ENCODE data around the gene METTL25.

The METTL25 gene

GRCh38 chr12:82481954-82482353 is 123.6 kb downstream of the METTL25 start:
- no peaks in the 10 kb centered on the region for H3K9me2 ChIP-seq (replicated peaks; ENCODE audit: low read depth, low read length)
- H3K79me2 ChIP-seq (ENCODE audit: insufficient read depth, low read length) = no peaks in the 10 kb centered on the region
- no peaks in the 10 kb centered on the region for H3K27me3 ChIP-seq (ENCODE audit: insufficient read depth, low read length, poor library complexity, severe bottlenecking)
- H2AFZ ChIP-seq (ENCODE audit: low read length) = no peak overlapping the region
- no peak overlapping the region for H3K4me3 ChIP-seq (ENCODE audit: low read length, poor library complexity, severe bottlenecking)
- no peaks in the 10 kb centered on the region for H3K4me1 ChIP-seq (ENCODE audit: insufficient read depth, low read length, poor library complexity, severe bottlenecking)
- no peaks in the 10 kb centered on the region for H3F3A ChIP-seq (ENCODE audit: low read depth)
- no peaks in the 10 kb centered on the region for H3K36me3 ChIP-seq (ENCODE audit: insufficient read depth, low read length)
- H3K9me3 ChIP-seq (ENCODE audit: insufficient read depth, low read depth, low read length) = no peaks in the 10 kb centered on the region
- H3K9ac ChIP-seq (ENCODE audit: low read depth, low read length, poor library complexity, severe bottlenecking) = no peak overlapping the region
- no peak overlapping the region for H3K4me2 ChIP-seq (ENCODE audit: low read depth, low read length, poor library complexity, severe bottlenecking)
- TF ChIP-seq EZH2phosphoT487 (IDR thresholded peaks at IDR 0.05; ENCODE audit: borderline replicate concordance) (no peak), CTCF (conservative IDR thresholded peaks at IDR 0.05; ENCODE audit: low read length) (no peak)
- H4K20me1 ChIP-seq (ENCODE audit: insufficient read depth, low read length, poor library complexity, severe bottlenecking) = no peaks in the 10 kb centered on the region

DNA sequence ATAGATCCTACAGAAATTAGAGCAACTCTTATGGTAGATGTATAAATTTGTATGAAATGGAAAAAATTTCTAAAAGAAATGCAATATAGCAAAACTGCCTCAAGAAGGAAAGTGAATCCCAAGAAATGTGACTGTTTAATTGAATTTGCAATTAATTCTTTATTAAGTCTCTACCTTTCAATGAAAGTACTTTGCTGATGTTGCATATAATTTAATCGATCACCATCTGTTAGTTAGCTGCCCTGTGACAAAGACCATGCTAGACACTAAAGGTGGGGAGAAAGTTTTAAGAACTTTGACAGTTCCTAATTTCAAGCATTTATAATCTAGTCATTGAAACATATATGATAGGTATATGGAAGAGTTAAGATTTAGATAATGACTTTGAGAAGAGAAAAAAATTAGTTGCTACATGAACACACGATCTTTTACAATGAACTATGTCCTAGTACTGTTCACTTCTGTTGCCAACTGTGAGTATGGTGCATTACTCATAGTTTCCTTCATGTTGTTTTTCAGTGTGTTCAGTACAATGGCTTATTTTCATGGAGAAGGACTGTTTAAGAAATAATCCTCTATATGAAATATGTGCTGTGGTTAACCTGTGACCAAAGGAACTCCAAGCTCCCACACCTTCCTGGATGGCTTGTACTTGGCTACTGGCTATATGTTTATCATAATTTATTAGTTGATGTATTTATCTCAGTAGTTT is 128.4 kb downstream of the METTL25 start:
- Histone ChIP-seq H3K9me2 (replicated peaks; ENCODE audit: low read depth, low read length) (no peaks in the 10 kb centered on the region), H3K9me3 (ENCODE audit: insufficient read depth, low read depth, low read length) (no peaks in the 10 kb centered on the region), H3K79me2 (ENCODE audit: insufficient read depth, low read length) (no peaks in the 10 kb centered on the region), H3K36me3 (ENCODE audit: insufficient read depth, low read length) (no peaks in the 10 kb centered on the region), H4K20me1 (ENCODE audit: insufficient read depth, low read length, poor library complexity, severe bottlenecking) (no peaks in the 10 kb centered on the region), H3K4me2 (ENCODE audit: low read depth, low read length, poor library complexity, severe bottlenecking) (no peak overlapping the region), H2AFZ (ENCODE audit: low read length) (no peak overlapping the region), H3K4me1 (ENCODE audit: insufficient read depth, low read length, poor library complexity, severe bottlenecking) (no peaks in the 10 kb centered on the region), H3K4me3 (ENCODE audit: low read length, poor library complexity, severe bottlenecking) (no peak overlapping the region), H3K9ac (ENCODE audit: low read depth, low read length, poor library complexity, severe bottlenecking) (no peak overlapping the region), H3K27me3 (ENCODE audit: insufficient read depth, low read length, poor library complexity, severe bottlenecking) (no peaks in the 10 kb centered on the region), H3F3A (ENCODE audit: low read depth) (no peaks in the 10 kb centered on the region)
- TF ChIP-seq EZH2phosphoT487 (IDR thresholded peaks at IDR 0.05; ENCODE audit: borderline replicate concordance) (no peak), CTCF (conservative IDR thresholded peaks at IDR 0.05; ENCODE audit: low read length) (no peak)

GRCh38 chr12:82504409-82504808 is 146.1 kb downstream of the METTL25 start:
- H3K4me3 ChIP-seq (ENCODE audit: low read length, poor library complexity, severe bottlenecking) = no peak overlapping the region
- no peak overlapping the region for H3K9ac ChIP-seq (ENCODE audit: low read depth, low read length, poor library complexity, severe bottlenecking)
- no peak overlapping the region for H2AFZ ChIP-seq (ENCODE audit: low read length)
- H3K9me2 ChIP-seq (replicated peaks; ENCODE audit: low read depth, low read length) = no peaks in the 10 kb centered on the region
- TF ChIP-seq EZH2phosphoT487 (IDR thresholded peaks at IDR 0.05; ENCODE audit: borderline replicate concordance) (no peak), CTCF (conservative IDR thresholded peaks at IDR 0.05; ENCODE audit: low read length) (no peak)
- no peak overlapping the region for H3K4me2 ChIP-seq (ENCODE audit: low read depth, low read length, poor library complexity, severe bottlenecking)
- H3K79me2 ChIP-seq (ENCODE audit: insufficient read depth, low read length) = no peaks in the 10 kb centered on the region
- H3K4me1 ChIP-seq (ENCODE audit: insufficient read depth, low read length, poor library complexity, severe bottlenecking) = no peaks in the 10 kb centered on the region
- no peaks in the 10 kb centered on the region for H3K27me3 ChIP-seq (ENCODE audit: insufficient read depth, low read length, poor library complexity, severe bottlenecking)
- no peaks in the 10 kb centered on the region for H3F3A ChIP-seq (ENCODE audit: low read depth)
- no peaks in the 10 kb centered on the region for H4K20me1 ChIP-seq (ENCODE audit: insufficient read depth, low read length, poor library complexity, severe bottlenecking)
- no peaks in the 10 kb centered on the region for H3K9me3 ChIP-seq (ENCODE audit: insufficient read depth, low read depth, low read length)
- no peaks in the 10 kb centered on the region for H3K36me3 ChIP-seq (ENCODE audit: insufficient read depth, low read length)

All from Loucy (cell line).